Activated T-helper 17 cell treated with anti-CD3 and anti-CD28 coated beads, Interleukin-2, amount 50 U/mL, for 72 hours (primary cell): ENCODE measurements around the gene PKP2. TPM values are rescaled to one million over a fixed set of nuclear protein-coding genes. Genes with fewer than 3 reads are reported as not detected.

Experiments
- ATAC-seq: fragments of 150-1000 bp; cut with Tn5 transposase; replicated peaks from 2 replicates; pipeline ENCODE4 v1.10.0; 2021; ENCODE audit warnings: mild to moderate bottlenecking, moderate library complexity
- H3K27ac Mint-ChIP-seq: one replicate; pipeline ENCODE4 v1.8.0; 2022; ENCODE audit warnings: mixed read lengths
- H3K27me3 Mint-ChIP-seq: one replicate; pipeline ENCODE4 v1.8.0; 2022; ENCODE audit warnings: mixed read lengths
- H3K36me3 Mint-ChIP-seq: one replicate; pipeline ENCODE4 v1.8.0; 2022; ENCODE audit warnings: low read depth, mild to moderate bottlenecking, mixed read lengths
- H3K4me1 Mint-ChIP-seq: one replicate; pipeline ENCODE4 v1.8.0; 2022; ENCODE audit warnings: mixed read lengths
- H3K4me3 Mint-ChIP-seq: one replicate; pipeline ENCODE4 v1.8.0; 2022; ENCODE audit warnings: mild to moderate bottlenecking, mixed read lengths
- H3K9me3 Mint-ChIP-seq: one replicate; pipeline ENCODE4 v1.8.0; 2022; ENCODE audit warnings: mixed read lengths
- total RNA-seq, 2 donors: library from RNA; stranded (reverse); gene quantifications; one replicate each; pipeline ENCODE4 v1.2.3, GENCODE V29; 2022

The PKP2 gene
- total RNA-seq, result not detected

- Mint-ChIP-seq H3K4me1 (peaks cover 4% of the 10 kb centered on the region), H3K27me3 (peaks cover 51% of the 10 kb centered on the region)
Measured at GRCh38 chr12:32896432-32897280, at the start of gene PKP2. Gene PKP2, minus strand, starts transcription at chr12:32896777. Its CDS starts 46 bp downstream, at chr12:32896731.

GRCh38 chr12:32944195-32944594, 47.6 kb upstream of the PKP2 start:
- no peak for ATAC-seq

More at GRCh38 chr12:32896432-32897280, at the start of gene PKP2:
- Mint-ChIP-seq H3K36me3 (no peaks in the 10 kb centered on the region), H3K9me3 (no peaks in the 10 kb centered on the region), H3K27ac (no peak within 1 kb of the TSS), H3K4me3 (peak within 1 kb of the TSS; percentile 65)
- no peak for ATAC-seq

DNA sequence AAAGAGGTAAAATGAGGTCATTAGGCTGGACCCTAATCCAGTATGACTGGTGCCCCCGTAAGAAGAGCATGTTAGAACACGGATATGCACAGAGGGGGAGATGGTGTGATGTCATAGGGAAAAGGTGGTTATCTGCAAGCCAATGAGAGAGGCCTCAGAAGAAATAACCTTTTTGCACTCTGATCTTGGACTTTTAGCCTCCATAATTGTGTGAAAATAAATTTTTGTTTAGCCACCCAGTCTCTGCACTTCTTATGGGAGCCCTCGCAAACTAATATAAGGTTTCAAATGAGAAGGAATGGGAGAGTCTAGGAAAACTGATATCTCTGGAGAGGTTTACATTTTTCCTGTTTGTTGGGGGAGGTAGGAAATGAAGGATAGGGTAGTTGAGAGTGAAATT, 43.2 kb upstream of the PKP2 start:
- no peak overlapping the region for H3K4me3 Mint-ChIP-seq
- no peak overlapping the region for H3K27ac Mint-ChIP-seq
- no peaks in the 10 kb centered on the region for H3K27me3 Mint-ChIP-seq
- no peak for ATAC-seq
- no peaks in the 10 kb centered on the region for H3K9me3 Mint-ChIP-seq
- H3K4me1 Mint-ChIP-seq, result no peaks in the 10 kb centered on the region
- H3K36me3 Mint-ChIP-seq, result no peaks in the 10 kb centered on the region

More at GRCh38 chr12:32944195-32944594, 47.6 kb upstream of the PKP2 start:
- no peaks in the 10 kb centered on the region for H3K4me1 Mint-ChIP-seq
- no peaks in the 10 kb centered on the region for H3K9me3 Mint-ChIP-seq
- no peak overlapping the region for H3K4me3 Mint-ChIP-seq
- no peak overlapping the region for H3K27ac Mint-ChIP-seq
- H3K36me3 Mint-ChIP-seq, result no peaks in the 10 kb centered on the region
- H3K27me3 Mint-ChIP-seq, result no peaks in the 10 kb centered on the region

- no peak overlapping the region for H3K4me3 Mint-ChIP-seq
- H3K4me1 Mint-ChIP-seq, result no peaks in the 10 kb centered on the region
- no peak for ATAC-seq
- no peak overlapping the region for H3K27ac Mint-ChIP-seq
- peaks cover 13% of the 10 kb centered on the region for H3K27me3 Mint-ChIP-seq
- no peaks in the 10 kb centered on the region for H3K9me3 Mint-ChIP-seq
- H3K36me3 Mint-ChIP-seq, result no peaks in the 10 kb centered on the region
Measured at GRCh38 chr12:32926963-32927362, 30.4 kb upstream of the PKP2 start.

- H3K4me1 Mint-ChIP-seq, result no peaks in the 10 kb centered on the region
- ATAC-seq, result no peak
- H3K4me3 Mint-ChIP-seq, result no peak overlapping the region
- no peaks in the 10 kb centered on the region for H3K9me3 Mint-ChIP-seq
- H3K27ac Mint-ChIP-seq, result no peak overlapping the region
- no peaks in the 10 kb centered on the region for H3K36me3 Mint-ChIP-seq
- peaks cover 13% of the 10 kb centered on the region for H3K27me3 Mint-ChIP-seq
Measured at GRCh38 chr12:32926356-32926755, 29.8 kb upstream of the PKP2 start.

GRCh38 chr12:32922546-32923297, 26.1 kb upstream of the PKP2 start:
- ATAC-seq, result no peak
- Mint-ChIP-seq H3K9me3 (no peaks in the 10 kb centered on the region), H3K27ac (no peak overlapping the region), H3K4me3 (no peak overlapping the region), H3K4me1 (peaks cover 4% of the 10 kb centered on the region), H3K27me3 (peaks cover 12% of the 10 kb centered on the region), H3K36me3 (no peaks in the 10 kb centered on the region)

GRCh38 chr12:32921397-32921796, 24.8 kb upstream of the PKP2 start:
- H3K27me3 Mint-ChIP-seq, result peaks cover 9% of the 10 kb centered on the region
- H3K9me3 Mint-ChIP-seq, result no peaks in the 10 kb centered on the region
- no peak overlapping the region for H3K4me3 Mint-ChIP-seq
- H3K27ac Mint-ChIP-seq, result no peak overlapping the region
- no peak for ATAC-seq
- peaks cover 4% of the 10 kb centered on the region for H3K4me1 Mint-ChIP-seq
- no peaks in the 10 kb centered on the region for H3K36me3 Mint-ChIP-seq

DNA sequence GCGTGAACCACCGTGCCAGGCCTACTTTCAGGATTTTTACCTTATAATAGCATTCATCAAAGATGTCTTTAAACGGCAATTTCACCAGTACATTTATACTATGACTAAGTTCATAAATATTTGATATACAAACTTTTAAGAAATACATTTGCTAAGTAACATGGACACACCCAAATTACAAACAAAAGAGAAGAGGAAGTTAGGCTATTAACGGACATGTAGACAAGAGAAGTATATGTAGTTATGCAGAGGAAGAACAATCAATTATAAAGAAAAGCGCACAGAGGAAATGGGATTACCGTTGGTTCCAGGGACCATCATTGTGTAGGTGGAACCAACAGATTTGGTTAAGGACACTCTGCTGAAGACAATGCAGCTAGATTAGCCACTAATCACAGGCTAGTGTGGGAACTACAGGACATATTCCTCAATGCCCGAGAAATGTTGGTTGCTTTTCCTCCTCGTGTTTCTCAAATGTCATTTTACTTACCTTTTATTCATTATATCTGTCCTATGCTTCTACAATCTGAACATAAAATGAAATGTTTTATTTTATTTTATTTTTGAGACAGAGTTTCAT, 24.0 kb upstream of the PKP2 start:
- Mint-ChIP-seq H3K36me3 (no peaks in the 10 kb centered on the region), H3K27me3 (peaks cover 9% of the 10 kb centered on the region), H3K4me3 (no peak overlapping the region), H3K9me3 (no peaks in the 10 kb centered on the region), H3K27ac (no peak overlapping the region), H3K4me1 (peaks cover 4% of the 10 kb centered on the region)
- no peak for ATAC-seq

DNA sequence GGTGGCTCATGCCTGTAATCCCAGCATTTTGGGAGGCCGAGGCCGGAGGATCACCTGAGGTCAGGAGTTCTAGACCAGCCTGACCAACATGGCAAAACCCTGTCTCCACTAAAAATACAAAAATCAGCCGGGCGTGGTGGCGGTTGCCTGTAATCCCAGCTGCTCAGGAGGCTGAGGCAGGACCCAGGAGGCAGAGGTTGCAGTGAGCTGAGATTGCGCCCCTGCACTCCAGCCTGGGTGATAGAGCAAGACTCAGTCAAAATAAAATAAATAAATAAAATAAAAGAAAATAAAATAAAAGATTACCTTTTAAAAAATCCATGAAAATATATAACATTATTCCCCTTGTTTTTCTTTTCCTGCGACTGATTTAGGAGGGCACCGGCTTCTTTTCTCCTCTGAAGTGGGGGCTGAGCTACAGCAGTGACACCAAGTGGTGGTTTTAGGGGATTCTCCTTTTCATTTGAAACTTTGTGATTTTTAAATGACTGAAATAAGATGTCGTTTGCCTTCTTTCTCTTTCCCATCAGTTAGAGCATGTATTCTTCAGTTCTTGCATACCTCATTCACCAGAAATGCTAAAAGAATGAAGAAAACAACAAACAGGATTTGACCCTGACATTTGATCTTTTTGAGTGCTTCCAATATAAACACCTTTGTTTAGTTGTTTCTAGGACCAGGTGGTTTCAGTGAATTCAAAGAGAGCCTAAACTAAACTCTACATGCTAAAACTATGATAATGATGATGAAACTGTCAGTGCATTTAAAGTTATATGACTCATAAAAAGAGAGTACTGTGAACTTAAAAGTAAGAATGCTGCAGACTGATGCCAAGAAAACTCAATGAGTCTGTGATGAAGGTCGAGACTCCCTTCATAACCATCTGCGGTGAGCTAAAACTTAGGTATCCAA, 22.6 kb upstream of the PKP2 start:
- Mint-ChIP-seq H3K27me3 (peaks cover 9% of the 10 kb centered on the region), H3K36me3 (no peaks in the 10 kb centered on the region), H3K9me3 (no peaks in the 10 kb centered on the region), H3K4me3 (no peak overlapping the region), H3K4me1 (peaks cover 4% of the 10 kb centered on the region), H3K27ac (no peak overlapping the region)
- no peak for ATAC-seq

DNA sequence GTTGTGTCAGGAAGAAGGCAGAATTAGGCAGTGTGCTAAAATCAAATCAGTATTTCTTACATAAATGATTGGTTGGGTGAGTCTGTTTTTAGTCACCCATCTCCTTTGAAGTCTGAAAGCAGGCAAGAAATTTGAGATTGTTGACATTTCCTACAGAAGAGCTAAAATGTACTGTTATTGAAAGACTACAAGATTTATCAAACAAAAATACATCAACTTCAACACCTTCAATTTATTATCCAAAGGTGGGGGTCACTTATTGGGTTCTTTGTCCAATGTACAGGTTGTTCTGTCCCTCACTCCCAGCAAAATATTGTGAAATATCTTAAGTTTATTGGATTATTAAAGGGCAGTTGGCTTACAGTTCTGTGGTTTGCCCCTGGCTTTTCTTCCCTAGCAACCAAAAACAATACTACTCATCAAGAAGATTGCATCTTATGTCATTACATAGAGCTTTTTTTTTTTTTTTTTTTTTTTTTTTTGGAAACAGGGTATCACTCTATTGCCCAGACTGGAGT, 20.6 kb upstream of the PKP2 start:
- peaks cover 4% of the 10 kb centered on the region for H3K4me1 Mint-ChIP-seq
- peaks cover 6% of the 10 kb centered on the region for H3K27me3 Mint-ChIP-seq
- H3K4me3 Mint-ChIP-seq, result no peak overlapping the region
- ATAC-seq, result no peak
- H3K27ac Mint-ChIP-seq, result no peak overlapping the region
- no peaks in the 10 kb centered on the region for H3K36me3 Mint-ChIP-seq
- H3K9me3 Mint-ChIP-seq, result no peaks in the 10 kb centered on the region

GRCh38 chr12:32907898-32908476, 11.4 kb upstream of the PKP2 start:
- H3K36me3 Mint-ChIP-seq, result no peaks in the 10 kb centered on the region
- H3K27ac Mint-ChIP-seq, result no peak overlapping the region
- H3K4me1 Mint-ChIP-seq, result no peaks in the 10 kb centered on the region
- H3K4me3 Mint-ChIP-seq, result no peak overlapping the region
- peaks cover 3% of the 10 kb centered on the region for H3K9me3 Mint-ChIP-seq
- no peak for ATAC-seq
- peaks cover 15% of the 10 kb centered on the region for H3K27me3 Mint-ChIP-seq

GRCh38 chr12:32907166-32907565, 10.6 kb upstream of the PKP2 start:
- H3K4me1 Mint-ChIP-seq, result no peaks in the 10 kb centered on the region
- ATAC-seq, result no peak
- no peak overlapping the region for H3K27ac Mint-ChIP-seq
- H3K27me3 Mint-ChIP-seq, result peaks cover 15% of the 10 kb centered on the region
- H3K36me3 Mint-ChIP-seq, result no peaks in the 10 kb centered on the region
- peaks cover 3% of the 10 kb centered on the region for H3K9me3 Mint-ChIP-seq
- no peak overlapping the region for H3K4me3 Mint-ChIP-seq

GRCh38 chr12:32906399-32907165, 10.0 kb upstream of the PKP2 start:
- Mint-ChIP-seq H3K27ac (no peak overlapping the region), H3K36me3 (no peaks in the 10 kb centered on the region), H3K27me3 (peaks cover 15% of the 10 kb centered on the region), H3K4me3 (no peak overlapping the region), H3K4me1 (no peaks in the 10 kb centered on the region), H3K9me3 (peaks cover 3% of the 10 kb centered on the region)
- ATAC-seq, result peak; percentile 32
